ENCODE data around the gene POU2F1. TPM values are rescaled to one million over a fixed set of nuclear protein-coding genes. Genes with fewer than 3 reads are reported as not detected.
A peak's percentile ranks its signal among the peaks of the same experiment; 100 is the strongest.

POU2F1 gene
- total RNA-seq, 1 donor from 2014 or later, result 3.9 TPM

DNA sequence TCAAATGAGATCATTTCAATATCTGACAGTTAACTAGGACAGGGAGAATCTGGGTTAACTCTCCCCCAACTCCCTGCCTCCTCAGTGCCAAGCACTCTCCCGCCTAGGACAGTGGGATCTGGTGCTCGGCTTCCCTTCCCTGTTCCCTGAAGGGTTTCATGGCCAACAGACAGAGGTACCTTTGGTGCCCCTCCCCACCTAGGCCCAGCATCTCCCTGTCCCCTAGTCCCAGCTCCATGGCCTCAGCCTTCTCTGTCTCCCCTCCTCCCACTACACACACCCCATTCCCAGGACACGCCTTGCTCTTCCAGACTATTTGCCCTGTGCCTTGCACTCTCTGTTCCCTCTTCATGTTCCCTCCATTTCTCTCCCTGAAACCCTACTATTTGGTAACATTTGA is 220.5 kb downstream of the POU2F1 start:
- H3K4me3 ChIP-seq (ENCODE audit: low read depth, low read length), result no peak overlapping the region
- TF ChIP-seq, protein P1, sequence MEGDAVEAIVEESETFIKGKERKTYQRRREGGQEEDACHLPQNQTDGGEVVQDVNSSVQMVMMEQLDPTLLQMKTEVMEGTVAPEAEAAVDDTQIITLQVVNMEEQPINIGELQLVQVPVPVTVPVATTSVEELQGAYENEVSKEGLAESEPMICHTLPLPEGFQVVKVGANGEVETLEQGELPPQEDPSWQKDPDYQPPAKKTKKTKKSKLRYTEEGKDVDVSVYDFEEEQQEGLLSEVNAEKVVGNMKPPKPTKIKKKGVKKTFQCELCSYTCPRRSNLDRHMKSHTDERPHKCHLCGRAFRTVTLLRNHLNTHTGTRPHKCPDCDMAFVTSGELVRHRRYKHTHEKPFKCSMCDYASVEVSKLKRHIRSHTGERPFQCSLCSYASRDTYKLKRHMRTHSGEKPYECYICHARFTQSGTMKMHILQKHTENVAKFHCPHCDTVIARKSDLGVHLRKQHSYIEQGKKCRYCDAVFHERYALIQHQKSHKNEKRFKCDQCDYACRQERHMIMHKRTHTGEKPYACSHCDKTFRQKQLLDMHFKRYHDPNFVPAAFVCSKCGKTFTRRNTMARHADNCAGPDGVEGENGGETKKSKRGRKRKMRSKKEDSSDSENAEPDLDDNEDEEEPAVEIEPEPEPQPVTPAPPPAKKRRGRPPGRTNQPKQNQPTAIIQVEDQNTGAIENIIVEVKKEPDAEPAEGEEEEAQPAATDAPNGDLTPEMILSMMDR (IDR thresholded peaks at IDR 0.05; ENCODE audit: insufficient read depth, low read length, severe bottlenecking), result no peak
- no peak for FAIRE-seq
- H3K27me3 ChIP-seq (ENCODE audit: control insufficient read depth, insufficient read depth, low read length), result peaks cover 4% of the 10 kb centered on the region
- H3K36me3 ChIP-seq (ENCODE audit: control insufficient read depth, insufficient read depth, low read length), result no peaks in the 10 kb centered on the region
- no peak for DNase-seq (ENCODE audit: low read depth)

DNA sequence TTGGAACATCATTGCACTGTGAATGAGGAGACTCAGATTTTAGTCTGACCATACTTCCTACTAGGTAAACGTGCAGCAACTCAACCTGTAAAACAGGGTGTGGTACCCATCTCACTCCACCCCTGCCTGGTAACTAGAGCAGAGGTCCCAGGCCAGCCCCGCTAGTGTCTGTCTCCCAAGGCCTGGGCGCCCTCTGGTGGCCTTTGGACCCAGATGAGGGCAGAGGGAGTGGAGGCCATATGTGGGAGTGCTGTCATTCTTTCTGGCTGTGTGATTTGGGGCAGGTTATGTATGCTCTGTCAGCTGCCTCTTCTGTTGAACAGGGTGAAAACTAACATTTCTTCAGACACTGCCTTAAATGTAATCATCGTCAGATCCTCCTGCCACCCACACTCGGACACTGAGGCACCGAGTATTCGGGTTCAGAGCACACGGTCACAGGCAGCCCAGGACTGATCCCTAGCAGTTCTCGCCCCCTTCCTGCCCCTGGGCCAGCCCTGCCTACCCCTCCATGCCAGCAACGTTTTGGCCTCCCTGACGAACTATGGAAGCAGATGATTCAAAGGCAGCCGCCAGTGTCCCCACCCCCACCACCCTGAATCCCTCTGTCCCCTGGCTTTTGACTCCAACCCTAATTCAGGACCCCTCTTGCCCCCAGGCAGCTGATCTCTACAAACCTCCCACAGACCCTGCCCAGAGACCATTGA is 221.6 kb downstream of the POU2F1 start:
- TF ChIP-seq, protein P1 (IDR thresholded peaks at IDR 0.05; ENCODE audit: insufficient read depth, low read length, severe bottlenecking), result peak; percentile 88
- no peak overlapping the region for H3K4me3 ChIP-seq (ENCODE audit: low read depth, low read length)

DNA sequence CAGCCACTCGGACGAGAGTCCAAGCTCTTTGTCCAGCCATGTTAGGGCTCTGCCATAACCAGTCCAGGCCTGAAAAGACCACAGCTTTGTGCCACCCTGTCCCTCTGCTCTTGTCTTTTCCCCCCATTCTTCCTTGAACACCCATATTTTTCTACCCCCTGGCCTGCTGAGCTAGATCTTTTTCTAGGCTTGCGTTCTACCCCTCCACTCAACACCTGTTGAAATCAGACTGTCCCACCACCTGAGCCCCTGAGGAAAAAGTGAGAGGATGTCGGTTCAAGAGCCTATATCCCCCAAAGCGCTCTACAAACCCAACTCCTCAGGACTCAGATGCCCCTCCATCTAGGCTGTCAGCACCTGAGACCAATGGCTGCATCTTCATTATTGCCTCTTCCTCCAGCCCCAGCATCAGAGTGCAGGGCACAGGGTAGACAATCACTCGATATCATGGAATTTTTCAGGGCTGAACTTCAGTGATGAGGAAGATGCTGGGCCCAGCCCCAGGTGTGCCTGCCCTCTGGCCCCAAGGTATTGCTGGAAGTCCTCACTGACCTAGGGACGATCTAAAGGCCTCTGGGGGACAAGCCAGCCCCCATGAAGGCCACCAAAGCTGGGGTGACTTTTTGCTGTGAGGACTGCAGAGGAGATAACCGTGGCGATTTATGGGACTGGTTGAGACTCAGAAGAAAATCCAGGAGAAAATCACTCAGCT is 222.3 kb downstream of the POU2F1 start:
- TF ChIP-seq, protein P1 (IDR thresholded peaks at IDR 0.05; ENCODE audit: insufficient read depth, low read length, severe bottlenecking), result no peak
- FAIRE-seq (no peak), DNase-seq (ENCODE audit: low read depth) (no peak)
- Histone ChIP-seq H3K27me3 (ENCODE audit: control insufficient read depth, insufficient read depth, low read length) (peaks cover 4% of the 10 kb centered on the region), H3K4me3 (ENCODE audit: low read depth, low read length) (no peak overlapping the region), H3K36me3 (ENCODE audit: control insufficient read depth, insufficient read depth, low read length) (no peaks in the 10 kb centered on the region)

More for the DNA sequence above, 221.6 kb downstream of the POU2F1 start:
- peak; percentile 67 for DNase-seq (ENCODE audit: low read depth)
- FAIRE-seq, result no peak
- Histone ChIP-seq H3K27me3 (ENCODE audit: control insufficient read depth, insufficient read depth, low read length) (peaks cover 4% of the 10 kb centered on the region), H3K36me3 (ENCODE audit: control insufficient read depth, insufficient read depth, low read length) (no peaks in the 10 kb centered on the region)

DNA sequence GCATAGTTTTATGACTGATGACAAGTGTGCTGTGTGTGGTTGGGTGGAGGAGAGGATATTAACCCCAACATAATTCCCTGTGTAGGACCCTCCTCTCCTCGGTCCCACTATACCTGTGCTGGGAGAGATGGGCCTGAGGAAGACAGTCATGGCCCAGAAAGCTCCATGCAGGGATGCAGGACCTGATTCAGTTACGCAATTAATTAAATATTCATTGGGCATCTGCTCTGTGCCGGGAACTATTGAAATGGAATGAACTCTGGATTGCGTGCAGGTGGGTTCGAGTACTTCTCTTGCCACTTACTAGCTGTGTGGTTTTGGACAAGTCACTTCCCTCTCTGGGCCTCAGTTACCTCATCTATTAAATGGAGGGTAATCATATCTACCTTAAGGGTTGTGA is 223.1 kb downstream of the POU2F1 start:
- TF ChIP-seq, protein P1 (IDR thresholded peaks at IDR 0.05; ENCODE audit: insufficient read depth, low read length, severe bottlenecking), result no peak
- DNase-seq (ENCODE audit: low read depth), result no peak
- no peak overlapping the region for H3K4me3 ChIP-seq (ENCODE audit: low read depth, low read length)
- peaks cover 4% of the 10 kb centered on the region for H3K27me3 ChIP-seq (ENCODE audit: control insufficient read depth, insufficient read depth, low read length)
- FAIRE-seq, result no peak
- no peaks in the 10 kb centered on the region for H3K36me3 ChIP-seq (ENCODE audit: control insufficient read depth, insufficient read depth, low read length)

DNA sequence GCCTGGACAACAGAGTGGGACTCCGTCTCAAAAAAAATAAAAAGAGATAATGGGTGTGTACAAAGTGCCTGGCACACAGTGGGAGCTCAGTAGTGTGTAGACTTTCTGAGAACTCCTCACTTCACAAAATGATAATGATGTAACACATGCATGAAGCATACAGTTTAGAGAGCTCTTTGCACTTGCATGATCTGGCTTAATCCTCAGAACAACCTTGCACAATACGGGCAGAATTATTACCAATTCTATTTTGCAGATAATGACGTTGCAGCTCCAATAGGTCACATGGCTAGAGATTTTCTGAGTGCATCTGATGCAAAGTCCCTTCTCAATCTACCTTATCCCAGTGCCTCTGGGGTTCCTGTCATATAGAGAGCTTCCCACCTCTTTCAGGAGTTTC is 226.3 kb downstream of the POU2F1 start:
- DNase-seq (ENCODE audit: low read depth) (no peak), FAIRE-seq (no peak)
- TF ChIP-seq, protein P1 (IDR thresholded peaks at IDR 0.05; ENCODE audit: insufficient read depth, low read length, severe bottlenecking), result no peak
- Histone ChIP-seq H3K4me3 (ENCODE audit: low read depth, low read length) (no peak overlapping the region), H3K27me3 (ENCODE audit: control insufficient read depth, insufficient read depth, low read length) (no peaks in the 10 kb centered on the region), H3K36me3 (ENCODE audit: control insufficient read depth, insufficient read depth, low read length) (no peaks in the 10 kb centered on the region)

Data from bronchial epithelial cell (primary cell).